Activated CD4-positive, alpha-beta T cell treated with anti-CD3 and anti-CD28 coated beads, Interleukin-2, Interleukin-6, amounts not matched to agents 100 ng/mL and 50 ng/mL, durations not matched to agents 16 hours and 8 hours (primary cell): ENCODE measurements around the gene PCMTD2.
A peak's percentile ranks its signal among the peaks of the same experiment; 100 is the strongest.
"Not testable (repeated sequence)": the region's sequence is repeated elsewhere in the genome, so short reads cannot be mapped to it uniquely, and the experiment has no call there.

ENCODE experiments used
- DNase-seq: peaks from one replicate; pipeline ENCODE4 v3.0.0-alpha.2; 2020

Gene PCMTD2

DNA sequence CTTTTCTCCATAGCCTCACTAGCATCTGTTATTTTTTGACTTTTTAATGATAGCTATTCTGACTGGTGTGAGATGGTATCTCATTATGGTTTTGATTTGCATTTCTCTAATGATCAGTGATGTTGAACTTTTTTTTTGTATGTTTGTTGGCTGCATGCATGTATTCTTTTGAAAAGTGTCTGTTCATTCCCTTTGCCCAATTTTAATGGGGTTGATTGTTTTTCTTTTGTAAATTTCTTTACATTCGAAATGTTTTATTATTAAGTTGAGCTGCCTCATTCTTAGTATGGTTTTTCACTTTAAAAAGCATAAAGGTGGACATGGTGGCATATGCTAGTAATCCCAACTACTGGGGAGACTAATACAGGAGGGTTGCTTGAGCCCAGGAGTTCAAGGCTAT lies 58.2 kb downstream of the PCMTD2 start:
- not testable (repeated sequence) for DNase-seq

DNA sequence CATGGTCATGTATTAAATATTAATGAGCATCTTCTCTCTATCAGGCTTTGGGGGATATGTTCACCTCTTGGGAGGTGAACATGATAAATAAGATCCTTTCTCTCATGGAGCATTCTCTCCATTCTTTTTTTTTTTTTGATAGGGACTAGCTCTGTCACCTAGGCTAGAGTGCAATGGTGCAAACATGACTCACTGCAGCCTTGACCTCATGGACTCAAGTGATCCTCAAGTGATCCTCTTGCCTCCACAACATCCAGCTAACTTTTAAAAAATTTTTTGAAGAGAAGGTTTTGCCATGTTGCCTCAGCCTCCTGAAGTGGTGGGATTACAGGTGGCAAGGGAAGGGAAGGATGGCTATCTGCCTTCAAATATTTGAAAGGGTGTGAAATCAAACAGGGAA lies 59.8 kb downstream of the PCMTD2 start:
- DNase-seq, result not testable (repeated sequence)

DNA sequence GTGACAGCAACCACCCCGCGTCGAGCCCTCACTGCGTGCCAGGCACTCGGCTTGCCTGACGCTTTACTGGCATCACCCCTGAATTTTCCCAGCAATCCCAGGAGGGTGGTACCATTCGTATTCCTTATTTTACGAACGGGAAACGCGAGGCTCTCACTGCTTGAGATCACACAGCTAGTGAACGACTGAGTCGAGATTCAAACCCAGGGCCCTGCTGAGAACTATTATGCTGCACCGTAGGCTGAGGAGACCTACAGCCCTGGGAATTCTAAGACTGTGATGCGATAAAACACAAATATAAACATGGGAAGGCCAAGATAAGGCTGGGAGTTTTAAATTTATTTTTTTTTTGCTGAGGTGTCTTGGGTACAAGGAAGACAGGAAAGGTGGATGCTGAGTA lies 60.3 kb downstream of the PCMTD2 start:
- not testable (repeated sequence) for DNase-seq

DNA sequence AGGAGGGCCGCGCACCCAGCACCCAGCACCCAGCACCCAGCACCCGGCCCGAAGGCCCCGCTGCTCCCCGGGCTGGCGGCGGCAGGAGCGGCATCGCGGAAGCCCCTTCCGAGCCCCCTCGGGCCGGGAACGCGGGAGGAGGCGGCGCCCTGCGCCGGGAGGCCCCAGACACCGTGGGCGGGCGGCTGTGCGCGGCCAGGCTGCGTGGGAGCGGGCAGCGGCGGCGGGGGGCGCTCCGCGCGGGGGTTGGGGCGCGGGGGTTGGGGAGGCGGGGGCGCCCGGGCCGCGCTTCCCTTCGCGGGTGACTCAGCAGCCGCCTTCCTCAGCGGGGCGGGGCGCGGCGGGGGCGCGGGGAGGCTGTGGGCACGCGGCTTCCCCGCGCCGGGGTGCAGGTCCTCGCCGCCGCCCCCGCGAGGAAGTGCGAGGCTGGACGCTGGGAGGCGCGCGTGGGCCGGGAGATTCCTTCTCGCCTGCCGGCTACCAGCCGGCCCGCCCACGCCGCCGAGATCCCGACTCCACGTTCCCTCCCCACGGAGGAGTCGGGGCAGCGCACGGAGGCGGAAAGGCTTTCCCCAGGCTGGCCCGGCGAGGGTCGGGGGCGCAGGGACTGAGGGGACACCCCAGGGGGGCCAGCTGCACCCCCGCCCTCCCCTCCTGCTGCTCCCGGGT lies 61.0 kb downstream of the PCMTD2 start:
- peak; percentile 9 for DNase-seq

DNA sequence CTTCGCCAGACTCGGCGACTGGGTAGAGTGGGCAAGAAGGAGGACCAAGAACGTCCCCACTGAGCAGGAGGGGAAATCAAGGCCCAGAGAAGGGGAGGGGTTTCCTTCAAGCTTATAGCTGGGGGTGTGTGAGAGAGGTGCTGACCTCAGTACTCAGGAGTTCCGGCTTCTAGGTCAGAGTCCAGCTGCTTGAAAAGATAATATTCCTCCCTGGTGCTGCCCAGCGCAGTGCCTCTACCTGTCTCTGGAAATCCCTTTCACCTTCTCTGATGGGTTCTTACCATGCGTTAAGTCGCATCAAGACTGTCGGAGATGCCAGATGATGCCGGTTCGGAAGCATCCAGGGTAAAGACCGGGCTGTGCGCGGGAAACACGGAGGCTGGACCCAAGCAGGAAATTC lies 61.8 kb downstream of the PCMTD2 start:
- DNase-seq, result not testable (repeated sequence)

DNA sequence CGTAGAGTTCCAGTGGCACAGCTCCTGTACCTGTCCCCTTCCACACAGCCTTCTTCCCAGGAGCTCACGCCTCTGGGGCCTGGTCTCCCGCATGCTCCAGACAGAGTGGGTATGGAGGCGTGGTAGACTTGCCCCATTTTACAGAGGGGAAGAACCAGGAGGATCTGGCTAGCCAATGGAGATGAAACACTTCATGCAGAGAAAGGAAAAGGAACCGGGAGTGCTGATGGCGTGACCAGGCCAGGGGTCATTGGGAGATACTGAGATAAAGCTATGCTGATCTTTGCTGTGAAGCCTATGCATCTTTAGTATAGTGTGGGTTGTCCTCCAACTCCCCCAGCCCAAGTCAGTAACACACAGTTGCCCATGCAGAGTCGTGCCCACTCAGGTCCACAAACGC lies 62.5 kb downstream of the PCMTD2 start:
- not testable (repeated sequence) for DNase-seq

DNA sequence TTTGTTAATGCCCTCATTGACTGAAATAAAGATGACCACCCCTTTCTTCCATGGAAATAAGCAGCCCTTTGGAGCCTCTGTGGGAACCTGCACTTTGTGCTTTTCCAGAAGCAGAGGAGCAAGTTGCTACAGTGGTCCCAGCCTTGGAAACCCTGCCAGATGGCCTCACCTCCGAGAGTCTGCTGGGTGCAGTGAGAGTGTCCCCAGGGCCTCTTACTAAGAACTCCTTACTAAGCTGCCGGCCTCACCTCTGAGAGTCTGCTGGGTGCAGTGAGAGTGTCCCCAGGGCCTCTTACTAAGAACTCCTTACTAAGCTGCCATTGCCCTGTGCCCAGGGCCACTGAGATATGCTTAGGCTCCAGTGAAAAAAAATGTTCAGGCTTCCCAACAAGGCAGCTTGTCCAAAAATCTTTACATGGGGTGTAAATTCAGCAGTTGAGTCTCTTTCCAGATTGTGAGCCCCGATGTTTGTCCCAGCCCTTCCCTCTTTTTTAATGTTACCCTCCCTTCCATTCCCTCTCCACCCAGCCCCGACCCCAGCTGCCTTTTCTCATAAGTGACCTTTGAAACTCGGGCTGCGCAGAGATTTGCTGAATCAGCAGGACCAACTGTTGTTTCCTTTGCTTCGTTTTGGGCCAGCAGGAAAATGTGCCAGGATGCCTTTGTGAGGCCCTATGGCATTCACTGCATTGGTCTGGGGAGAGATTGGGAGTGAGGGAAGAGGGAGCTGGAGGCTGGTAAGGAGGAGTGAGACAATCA lies 66.7 kb downstream of the PCMTD2 start:
- DNase-seq, result not testable (repeated sequence)
